NAMALWA (cell line): ENCODE data around the gene CHST15.
A peak's percentile ranks its signal among the peaks of the same experiment; 100 is the strongest.

Source experiments
- DNase-seq: peaks from one replicate; pipeline ENCODE4 v3.0.0-alpha.2; 2015; ENCODE audit warnings: low spot score

CHST15 gene

DNA sequence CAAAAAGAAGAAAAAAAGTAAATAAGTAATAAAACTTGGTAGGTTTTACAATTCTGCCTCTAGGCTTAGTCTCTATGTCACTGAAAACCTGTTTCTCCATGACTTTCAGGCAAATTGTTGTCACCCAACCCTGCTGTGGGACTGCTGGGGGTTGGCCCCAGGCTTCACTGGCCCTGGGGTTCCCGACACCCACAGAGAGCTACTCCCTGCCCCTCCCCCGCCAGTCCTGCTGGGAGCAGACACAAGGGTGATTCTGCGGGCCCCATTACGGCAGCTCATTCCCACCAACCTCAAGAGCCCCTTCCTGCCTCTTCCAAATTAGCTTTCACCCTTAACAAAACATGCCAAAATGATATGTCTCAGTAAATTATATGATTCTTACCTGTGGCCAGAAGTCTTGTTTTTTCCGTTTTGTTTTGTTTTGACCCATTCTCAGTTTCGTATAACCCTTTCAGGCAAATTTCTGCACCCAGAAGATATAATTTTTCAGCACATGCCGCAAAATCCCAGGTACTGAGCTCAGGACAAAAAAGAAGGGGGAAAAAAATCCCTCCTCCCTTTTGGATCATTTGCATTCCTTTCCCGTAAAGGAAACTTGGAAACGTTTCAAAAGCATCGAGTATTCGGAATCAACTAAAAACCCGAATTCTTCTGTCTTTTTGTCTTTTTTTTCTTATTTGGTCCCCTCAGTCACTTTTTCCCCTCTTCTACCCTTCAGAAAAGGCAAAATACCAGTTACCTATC is 27.8 kb downstream of the CHST15 start:
- DNase-seq = no peak

DNA sequence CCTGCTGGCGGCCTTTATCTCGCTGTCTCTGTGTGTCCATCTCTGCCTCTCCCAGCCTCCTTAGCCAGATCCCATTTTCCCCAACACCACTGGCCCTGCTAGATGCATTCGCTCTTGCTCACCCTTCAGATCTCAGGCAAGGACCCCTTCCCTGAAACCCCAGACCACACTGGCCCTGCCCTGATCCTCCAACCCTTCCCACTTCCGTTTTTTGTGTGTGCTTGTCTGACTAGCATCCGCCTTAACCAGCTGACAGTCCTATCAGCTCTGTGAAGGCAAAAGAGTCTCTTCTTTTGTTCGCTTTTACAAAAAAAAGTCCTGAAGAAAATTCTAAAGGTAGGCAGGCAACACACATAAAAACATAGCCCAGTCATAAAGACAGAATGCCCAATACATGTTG is 28.7 kb downstream of the CHST15 start:
- peak; percentile 54 for DNase-seq

DNA sequence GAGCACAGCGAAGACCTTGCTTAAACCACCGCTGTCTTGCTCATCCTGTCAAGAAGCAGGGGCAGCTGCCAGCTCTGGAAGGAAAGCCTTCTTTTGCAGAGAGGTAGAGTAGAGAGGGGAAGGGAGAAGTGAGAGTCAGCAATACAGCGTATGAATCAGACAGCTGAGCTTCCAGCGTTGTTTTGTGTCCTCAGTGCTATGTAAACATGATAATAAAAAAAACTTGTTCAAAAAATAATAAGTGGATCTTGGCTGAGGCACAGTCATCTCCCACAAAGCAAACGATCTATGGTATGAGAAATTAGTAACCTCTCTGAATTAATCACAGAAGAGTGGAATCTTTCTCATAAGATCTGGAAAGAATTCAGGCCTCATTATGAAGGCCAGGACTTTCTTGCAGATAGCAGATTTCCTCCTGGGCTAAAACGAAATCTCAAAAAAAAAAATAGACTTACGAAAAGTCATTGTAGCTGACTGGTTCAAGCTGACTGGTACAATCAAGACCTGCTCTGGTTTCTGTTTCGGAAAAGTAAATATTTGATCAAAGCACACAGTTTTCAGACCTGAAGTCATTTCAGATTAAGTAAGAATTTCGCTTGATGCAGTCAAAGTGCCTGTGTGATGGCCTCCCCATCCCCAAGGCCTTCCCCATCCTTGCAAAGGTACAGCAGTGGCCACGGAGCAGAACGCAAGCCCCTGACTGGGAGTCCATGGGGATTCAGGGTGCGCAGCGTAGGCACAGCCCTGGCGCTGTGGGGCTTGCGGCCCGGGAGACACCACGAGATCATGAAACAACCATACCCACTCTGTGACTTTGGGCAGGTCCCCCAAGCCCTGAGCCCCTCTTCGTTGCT is 29.4 kb downstream of the CHST15 start:
- DNase-seq = peak; percentile 61

DNA sequence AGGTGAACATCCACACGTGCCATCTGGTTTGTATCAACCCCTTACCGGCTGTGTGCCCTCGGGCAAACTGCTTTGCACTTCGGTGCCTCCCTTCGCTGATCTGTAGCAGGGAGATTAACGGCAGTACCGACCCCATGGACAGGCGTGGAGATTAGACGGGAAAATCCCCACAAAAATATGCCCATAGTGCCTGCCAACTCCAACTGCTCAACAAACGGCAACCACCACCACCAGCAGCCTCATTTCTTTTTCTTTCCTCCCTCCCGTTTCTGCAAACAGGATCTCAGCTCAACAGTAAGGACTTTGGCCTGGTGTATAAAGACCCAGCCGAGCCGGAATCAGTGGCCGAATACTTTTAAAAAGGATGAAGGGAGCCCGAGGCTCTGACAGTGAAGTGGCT is 31.0 kb downstream of the CHST15 start:
- no peak for DNase-seq

DNA sequence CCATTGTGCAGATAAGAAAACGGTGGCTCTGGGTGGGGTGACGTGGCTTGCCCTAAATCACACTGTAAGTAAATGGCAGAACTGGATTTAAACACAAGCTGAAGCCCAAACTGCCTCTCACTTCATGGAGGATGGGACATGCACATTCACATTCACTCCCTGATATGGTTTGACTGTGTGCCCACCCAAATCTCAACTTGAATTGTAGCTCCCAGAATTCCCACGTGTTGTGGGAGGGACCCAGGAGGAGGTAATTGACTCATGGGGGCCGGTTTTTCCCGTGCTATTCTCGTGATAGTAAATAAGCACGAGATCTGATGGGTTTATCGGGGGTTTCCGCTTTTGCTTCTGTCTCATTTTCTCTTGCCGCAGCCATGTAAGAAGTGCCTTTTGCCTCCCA is 32.4 kb downstream of the CHST15 start:
- DNase-seq = no peak

DNA sequence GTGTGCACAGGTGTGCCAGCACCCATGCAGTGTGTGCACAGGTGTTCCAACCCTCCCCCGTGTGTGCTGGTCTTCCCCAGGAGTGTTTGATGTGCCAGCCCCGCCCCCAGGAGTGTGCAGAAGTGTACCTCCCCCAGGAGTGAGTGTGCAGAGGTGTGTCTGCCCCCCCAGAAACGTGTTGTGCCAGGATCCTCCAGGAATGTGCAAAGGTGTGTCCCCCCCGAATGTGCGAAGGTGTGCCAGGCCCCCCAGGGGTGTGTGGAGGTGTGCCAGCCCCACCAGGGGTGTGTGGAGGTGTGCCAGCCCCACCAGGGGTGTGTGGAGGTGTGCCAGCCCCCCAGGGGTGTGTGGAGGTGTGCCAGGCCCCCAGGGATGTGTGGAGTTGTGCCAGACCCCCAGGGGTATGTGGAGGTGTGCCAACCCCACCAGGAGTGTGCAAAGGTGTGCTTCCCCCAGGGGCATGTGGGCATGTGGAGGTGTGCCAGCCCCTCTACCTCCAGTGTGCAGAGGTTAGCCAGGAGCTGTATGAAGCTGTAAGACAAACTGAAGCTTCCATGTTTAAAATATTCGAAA is 33.2 kb downstream of the CHST15 start:
- DNase-seq = no peak

DNA sequence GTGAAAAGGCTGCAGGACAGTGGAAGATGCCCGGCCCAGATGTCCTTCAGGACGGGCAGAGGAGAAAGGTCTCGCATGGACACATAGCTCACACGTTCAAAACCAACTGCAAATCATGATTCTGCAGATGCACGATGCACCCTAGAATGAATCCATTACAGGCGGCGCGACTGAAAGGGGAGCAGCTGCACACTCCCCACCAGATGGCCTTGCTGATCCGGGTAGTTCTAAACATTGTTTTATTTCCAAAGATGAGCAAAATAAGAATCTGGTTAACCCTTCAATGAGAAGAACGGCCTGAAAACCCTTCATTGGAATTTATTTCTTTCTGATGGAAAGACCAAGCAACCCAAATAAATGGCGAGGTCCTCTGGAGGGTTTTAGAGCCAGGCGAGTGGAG is 33.8 kb downstream of the CHST15 start:
- DNase-seq = no peak

DNA sequence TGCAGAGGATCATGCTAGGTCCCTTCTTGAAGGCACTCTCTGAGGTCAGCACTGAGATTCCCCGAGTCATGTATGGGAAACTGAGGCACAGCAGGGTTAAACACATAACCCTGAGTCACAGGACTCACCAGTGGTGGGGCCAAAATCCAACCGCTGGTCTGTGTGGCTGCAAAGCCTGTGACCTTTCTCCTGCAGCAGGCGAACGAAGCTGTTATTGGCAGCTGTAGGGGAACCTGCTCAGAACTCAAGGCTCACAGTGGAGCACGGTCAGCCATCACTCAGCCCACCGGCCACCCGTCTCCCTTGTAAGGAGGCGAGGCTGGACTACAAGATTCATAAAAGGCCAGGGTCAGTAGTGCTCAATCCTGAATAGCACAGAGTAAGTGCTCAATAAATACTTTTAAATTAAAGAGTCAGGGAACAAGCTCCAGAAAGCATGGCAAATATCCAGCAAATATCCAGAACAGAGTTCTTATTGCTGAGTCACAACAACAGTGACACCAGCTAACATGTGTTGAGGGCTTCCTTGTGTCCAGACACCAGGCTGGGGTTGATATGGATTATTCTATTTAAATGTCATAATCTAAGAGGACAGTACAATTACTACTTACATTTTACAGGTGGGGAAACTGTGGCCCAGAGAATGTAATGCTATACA is 34.9 kb downstream of the CHST15 start:
- DNase-seq = no peak

DNA sequence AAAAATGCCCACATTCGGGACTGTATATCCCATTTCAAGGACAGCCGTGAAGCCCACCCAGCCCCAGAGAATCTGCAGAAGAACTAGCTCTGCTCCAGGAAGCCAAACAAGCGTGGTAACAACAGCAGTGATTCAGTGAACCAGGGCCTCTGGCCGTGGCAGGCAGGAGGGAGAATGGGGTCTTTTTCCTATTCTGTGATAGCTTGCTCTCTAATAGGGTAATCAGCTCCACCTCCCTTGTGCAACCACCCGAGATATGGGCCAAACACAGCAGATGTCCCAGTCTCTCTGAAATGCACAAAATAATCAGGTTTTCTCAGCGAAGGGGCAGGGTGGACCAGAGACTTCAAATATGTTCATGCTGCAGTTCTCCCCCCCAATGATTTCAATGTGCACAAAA is 35.8 kb downstream of the CHST15 start:
- DNase-seq = no peak

DNA sequence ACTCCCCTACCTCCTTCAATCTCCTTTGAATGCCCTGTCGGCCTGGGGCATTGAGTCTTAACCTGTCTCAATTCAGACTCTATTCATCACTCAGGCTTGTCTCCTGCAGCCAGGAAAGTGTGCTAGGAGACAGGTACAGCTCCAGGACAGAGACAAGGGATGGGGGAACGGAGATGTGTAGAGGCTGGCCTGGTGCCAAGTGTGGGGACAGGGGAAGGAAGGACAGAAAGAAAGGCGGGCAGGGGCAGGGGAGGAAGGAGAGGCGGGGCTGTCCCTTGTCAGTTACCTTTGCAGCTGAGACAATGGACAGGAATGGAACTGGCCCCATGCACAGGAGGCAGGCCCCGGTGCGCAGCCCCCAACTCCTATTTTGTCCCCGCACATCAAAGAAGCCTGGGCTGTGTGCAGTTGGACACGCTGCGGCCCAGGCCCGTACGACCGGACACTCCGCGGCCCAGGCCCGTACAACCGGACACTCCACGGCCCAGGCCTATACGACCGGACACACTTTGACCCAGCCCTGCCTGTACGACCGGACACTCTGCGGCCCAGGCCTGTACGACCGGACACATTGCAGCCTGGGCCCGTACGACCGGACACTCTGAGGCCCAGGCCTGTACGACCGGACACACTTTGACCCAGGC is 36.9 kb downstream of the CHST15 start:
- DNase-seq = no peak

DNA sequence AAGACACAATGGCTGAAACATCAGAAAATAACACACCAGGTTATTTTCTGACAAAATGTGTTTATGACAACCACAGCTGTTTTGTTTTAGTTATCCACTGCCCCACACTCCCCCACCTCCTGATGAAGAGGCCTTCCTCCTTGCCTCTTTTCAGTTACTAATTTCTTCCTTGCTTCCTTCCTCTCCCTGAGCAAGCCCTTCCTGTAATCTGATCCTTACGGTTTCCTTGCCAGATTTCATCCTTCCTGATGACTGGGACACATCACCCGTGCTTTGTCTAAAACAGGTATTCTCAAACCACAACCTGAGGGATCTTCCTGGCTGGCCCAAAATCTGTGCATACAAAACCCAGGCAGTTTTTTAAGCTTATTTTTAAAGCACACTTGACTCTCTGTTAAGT is 39.4 kb downstream of the CHST15 start:
- DNase-seq = no peak

DNA sequence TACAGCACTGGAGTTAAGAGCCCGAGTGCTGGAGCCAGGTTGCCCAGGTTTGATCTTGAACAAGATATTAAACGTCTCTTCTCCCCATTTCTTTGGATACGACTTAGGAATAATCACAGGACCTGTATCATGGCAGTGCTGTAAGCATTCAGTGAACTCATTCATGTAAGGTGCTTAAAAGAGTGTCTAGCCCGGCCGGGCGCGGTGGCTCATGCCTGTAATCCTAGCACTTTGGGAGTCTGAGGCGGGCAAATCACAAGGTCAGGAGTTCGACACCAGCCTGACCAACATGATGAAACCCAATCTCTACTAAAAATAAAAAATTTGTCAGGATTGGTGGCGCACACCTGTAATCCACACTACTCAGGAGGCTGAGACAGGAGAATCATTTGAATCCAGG is 40.8 kb downstream of the CHST15 start:
- DNase-seq = no peak

DNA sequence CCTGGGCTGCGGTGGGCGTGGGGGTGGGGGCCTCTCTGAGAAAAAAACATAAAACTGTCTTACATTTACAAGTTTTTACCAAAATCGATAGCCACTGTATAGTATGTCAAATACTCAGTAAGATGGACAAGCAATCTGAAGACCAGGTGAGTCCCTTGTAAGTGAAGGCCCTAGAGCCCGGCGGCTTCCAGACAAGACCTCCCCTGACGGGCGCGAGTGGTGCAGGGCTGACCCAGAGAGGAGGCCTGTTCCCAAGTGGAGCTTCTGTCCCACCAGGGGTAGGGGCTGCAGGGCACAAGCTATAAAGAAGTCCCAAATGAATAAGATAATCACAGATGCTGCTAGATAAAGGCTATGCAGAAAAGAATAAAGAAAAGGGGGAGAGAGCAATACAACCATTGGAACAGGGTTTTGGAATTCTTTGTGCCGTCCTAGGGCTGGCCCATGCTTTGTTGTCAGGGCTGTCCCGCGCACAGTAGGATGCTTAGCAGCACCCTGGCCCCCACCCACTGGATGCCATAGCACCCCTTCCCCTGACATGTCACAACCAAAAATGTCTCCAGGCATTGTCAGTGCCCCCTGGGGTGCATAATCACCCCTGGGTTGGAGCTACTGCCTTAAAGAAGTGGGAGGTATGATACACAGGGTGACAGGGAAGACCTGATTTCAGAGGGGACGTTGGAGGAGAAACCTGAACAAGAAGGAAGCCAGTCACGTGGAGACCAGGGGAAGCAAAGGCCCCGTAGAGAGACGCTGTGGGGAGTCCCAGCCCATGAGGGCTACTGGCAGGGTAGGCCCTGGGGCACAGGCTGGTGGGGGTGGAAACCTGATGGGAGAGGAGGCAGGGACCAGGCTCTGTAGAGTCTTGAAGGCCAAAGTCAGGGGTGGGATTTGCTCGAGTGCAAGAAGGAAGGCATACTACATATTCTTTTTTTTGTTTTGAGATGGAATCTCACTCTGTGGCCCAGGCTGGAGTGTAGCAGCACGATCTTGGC is 43.1 kb downstream of the CHST15 start:
- DNase-seq = no peak

DNA sequence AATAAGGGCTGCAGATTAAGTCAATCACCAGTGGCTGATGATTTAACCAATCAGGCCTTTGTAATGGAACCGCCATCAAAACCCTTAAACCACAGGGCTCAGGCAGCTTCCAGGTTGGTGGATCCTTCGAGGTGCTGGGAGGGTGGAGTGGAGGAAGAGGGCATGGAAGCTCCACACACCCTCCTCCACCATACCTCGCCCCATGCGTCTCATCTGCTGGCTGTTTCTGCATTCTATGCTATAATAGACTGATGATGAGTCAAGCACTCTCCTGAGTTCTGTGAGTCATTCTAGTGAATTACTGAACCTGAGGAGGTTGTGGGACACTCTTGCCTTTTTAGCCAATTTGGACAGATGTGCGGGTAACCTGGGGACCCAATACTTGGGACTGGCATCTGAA is 43.9 kb downstream of the CHST15 start:
- DNase-seq = no peak

DNA sequence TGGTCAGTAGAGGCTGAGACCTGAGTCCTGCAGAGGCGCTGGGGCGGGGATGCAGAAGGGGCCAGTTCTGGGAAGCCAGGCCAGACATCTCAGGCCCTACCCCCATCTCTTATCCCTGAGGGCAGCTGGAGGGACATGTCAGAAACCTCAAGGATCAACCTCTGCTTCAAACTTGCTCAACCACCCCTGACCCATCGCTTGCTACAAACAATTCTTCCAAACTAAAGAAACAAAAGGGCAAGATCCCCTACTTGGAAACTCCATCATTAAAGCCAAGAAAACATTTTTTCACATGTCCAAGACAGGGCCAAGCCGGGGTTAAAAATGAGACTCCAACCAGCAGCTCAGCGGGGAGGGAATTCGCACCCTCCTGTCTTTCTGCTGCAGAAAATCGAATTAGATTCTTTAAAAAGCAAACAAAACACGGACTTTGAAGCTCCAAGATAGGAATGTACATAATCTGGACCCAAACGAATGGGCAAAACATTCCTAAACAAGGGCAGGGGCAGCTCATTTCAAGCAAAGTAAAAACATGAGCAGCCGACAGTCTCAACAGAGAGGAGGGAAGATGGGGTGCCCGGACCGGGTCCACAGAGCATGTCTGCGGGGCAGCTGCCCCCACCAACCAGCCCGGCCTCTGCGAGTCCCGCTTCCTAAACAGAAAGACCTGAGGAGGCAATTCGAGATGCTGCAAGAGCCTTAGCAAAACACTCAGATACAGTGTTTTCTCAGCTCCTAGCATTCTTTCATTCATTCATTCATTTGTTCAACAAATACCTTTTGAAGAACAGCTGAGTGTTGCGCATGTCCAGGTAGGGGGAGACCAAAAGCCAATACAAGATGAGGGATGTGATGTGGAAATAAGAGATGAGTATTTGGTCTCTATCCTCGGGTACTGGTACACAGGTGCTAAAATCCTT is 44.8 kb downstream of the CHST15 start:
- no peak for DNase-seq

DNA sequence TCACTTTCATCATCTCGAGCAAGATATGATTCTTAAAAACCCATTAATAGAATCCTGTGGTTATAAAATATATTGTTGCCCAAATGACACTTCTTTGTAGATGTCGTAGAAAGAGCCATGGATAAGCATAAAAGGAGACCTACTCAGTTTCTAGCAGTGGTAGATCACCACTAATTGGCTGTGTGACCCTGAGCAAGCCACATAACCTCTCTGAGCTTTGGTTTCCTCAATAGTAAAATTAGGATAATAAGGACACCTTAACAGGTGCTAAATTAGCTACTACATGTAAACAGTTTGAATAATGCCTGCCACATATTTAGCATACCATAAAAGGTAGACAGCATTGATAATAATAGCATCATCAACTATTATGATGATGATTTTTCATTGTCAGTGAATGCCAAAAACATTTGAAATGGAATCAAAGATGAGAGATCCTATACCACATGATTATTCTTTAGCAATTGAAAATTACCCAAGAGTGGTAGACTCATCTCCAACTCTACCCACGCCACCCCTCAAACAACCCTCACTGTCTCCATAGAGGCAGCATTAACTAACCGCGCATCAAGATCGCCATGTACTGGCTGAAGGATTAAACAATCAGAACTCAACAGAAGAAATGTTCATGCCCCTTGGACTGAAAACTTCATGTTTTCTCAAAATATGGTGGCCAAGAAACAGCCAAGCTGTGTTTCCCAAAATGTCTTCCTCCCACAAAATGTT is 45.8 kb downstream of the CHST15 start:
- no peak for DNase-seq

DNA sequence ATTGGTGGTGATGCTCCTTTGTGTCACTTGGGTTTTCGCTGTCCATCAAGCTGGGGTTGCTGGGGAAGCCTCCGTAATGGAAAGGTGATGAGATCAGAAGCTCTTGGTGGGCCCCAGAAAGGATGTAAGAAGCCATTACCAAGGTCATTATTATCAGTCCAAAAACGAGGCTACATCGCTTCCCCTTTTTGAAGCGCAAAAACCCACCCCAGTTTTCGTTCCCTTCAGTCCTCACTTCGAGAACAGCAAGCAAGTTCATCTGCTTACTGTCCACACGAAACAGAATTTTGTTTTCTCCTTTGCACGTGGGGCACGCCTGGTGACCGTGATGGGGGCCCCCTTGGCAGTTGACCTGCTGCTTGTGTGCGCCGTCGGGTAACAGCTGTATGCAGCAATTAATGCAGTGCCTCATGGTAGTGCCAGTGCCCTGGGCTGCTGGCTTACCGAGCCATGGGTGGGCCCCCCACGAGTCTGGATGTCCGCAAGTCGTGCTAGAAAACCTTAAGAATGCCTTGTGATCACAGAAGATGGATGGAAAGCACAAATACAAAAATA is 47.5 kb downstream of the CHST15 start:
- DNase-seq = no peak

DNA sequence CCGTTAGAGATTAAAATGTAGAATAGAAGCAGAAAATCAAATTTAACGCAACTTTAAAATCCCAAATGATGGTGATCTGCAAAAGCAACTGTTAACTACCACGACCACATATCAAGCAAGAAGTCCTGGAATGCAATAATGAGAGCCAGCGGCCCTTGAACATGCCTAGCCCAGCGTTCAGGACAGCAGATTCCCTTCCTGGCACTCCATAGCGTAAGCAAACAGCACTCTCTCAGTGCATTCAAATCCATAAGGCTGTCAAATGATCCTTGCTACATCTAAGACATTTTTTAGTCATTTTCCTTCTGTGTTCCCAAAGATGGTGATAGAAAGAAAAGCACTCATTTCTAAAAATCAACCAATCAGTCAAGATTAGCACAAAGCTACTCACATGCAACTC is 48.1 kb downstream of the CHST15 start:
- no peak for DNase-seq
